Measurements from ENCODE around the gene PTPRJ. TPM values are rescaled to one million over a fixed set of nuclear protein-coding genes. Genes with fewer than 3 reads are reported as not detected.

Gene PTPRJ
- total and polyA plus RNA-seq, 9 of the 15 experiments (the other 6 are each of a cell fraction or from before 2014, with no cell fraction given), result 0.56 to 10.7 (median 4.8) TPM

DNA sequence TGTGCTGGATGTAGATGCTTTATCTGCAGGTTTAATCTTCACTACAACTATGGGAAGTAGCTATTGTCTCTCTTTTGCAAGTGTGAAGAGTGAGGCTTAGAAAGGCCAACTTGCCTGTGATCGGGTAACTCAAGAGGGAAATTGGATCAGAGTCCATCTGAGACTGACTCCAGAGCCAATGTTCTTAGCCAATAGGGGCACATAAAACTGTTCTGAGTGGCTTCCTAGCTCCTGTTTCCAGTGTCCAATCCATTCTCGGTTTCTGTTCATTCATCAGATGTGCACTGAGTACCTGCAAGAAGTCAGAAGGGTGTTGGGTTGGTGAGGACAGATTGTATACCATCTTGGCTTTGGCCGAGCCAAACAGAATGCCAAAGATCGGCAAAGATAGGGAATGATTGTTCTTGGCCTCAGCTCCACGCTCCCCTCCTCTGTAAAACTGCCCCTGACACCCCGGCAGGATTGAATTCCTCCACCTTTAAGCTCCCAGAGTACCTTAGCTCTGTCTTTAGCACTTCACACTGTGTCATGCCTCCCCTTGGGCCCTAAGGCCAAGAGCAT lies 100.0 kb downstream of the PTPRJ start:
- in situ Hi-C loops (cut with MboI), result no loop called here
- DNase-seq (ENCODE audit: extremely low read depth in 1 of 4, low spot score in 3 of 4) (no peak), FAIRE-seq (no peak), ATAC-seq (no peak)
- no TSS peak for BruUV-seq (replicated peaks)
- Histone ChIP-seq H3K9ac (ENCODE audit: insufficient read depth in 1 of 2, low read depth in 2 of 2, low read length in 2 of 2) (no peak overlapping the region), H2AFZ (ENCODE audit: low read depth, low read length) (no peak overlapping the region), H3K4me3 (no peak overlapping the region), H3K79me2 (ENCODE audit: control insufficient read depth, insufficient read depth, low read length) (no peaks in the 10 kb centered on the region), H3K27me3 (ENCODE audit: control insufficient read depth in 2 of 2, insufficient read depth in 2 of 2, low read length in 2 of 2) (no peaks in the 10 kb centered on the region), H3K36me3 (ENCODE audit: control insufficient read depth, insufficient read depth, low read length) (no peaks in the 10 kb centered on the region; the same call in 2 of the 3 replicates), H3K9me1 (ENCODE audit: control insufficient read depth, insufficient read depth, low read length) (no peaks in the 10 kb centered on the region), H4K20me1 (replicated peaks; ENCODE audit: control insufficient read depth, insufficient read depth, low read length) (no peaks in the 10 kb centered on the region), H3K4me1 (replicated peaks in 1 of 2; ENCODE audit: control insufficient read depth in 2 of 2, insufficient read depth in 2 of 2, low read length in 2 of 2) (no peaks in the 10 kb centered on the region; a peak in 1 of 5 replicates), H3K9me3 (replicated peaks; ENCODE audit: control insufficient read depth, insufficient read depth, low read depth, low read length) (no peaks in the 10 kb centered on the region), H3K4me2 (ENCODE audit: insufficient read depth, low read length) (no peak overlapping the region), H3K27ac (ENCODE audit: extremely low read depth, low read depth, low read length) (no peak overlapping the region)
- POLR2A ChIA-PET, result interaction anchor here (0.6 to 2.0 kb wide), 5 partner anchors 13 to 136 kb away, joined by 3 to 8 read pairs (median 4); no protein-coding TSS in a partner anchor
- intact Hi-C loops (cut with micrococcal nuclease), result no loop called here
- CTCF ChIA-PET (ENCODE audit: low intra/inter-chr PET ratio), result no interaction called here
- TF ChIP-seq POLR2H (tag; IDR thresholded peaks at IDR 0.05; ENCODE audit: low read depth) (no peak), CBX5 (IDR thresholded peaks at IDR 0.05; ENCODE audit: borderline replicate concordance, low read depth) (no peak), GTF2F1 (IDR thresholded peaks at IDR 0.05; ENCODE audit: low read depth, low read length) (no peak), HNRNPLL (IDR thresholded peaks at IDR 0.05; ENCODE audit: low read depth, low read length, poor library complexity, severe bottlenecking) (no peak), TBL1XR1 (IDR thresholded peaks at IDR 0.05; ENCODE audit: low read length in 2 of 2) (no peak)
- TF ChIP-seq, protein P1, sequence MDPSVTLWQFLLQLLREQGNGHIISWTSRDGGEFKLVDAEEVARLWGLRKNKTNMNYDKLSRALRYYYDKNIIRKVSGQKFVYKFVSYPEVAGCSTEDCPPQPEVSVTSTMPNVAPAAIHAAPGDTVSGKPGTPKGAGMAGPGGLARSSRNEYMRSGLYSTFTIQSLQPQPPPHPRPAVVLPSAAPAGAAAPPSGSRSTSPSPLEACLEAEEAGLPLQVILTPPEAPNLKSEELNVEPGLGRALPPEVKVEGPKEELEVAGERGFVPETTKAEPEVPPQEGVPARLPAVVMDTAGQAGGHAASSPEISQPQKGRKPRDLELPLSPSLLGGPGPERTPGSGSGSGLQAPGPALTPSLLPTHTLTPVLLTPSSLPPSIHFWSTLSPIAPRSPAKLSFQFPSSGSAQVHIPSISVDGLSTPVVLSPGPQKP (CRISPR knock-in tag; IDR thresholded peaks at IDR 0.05), result no peak
- TF ChIP-seq, protein P2, sequence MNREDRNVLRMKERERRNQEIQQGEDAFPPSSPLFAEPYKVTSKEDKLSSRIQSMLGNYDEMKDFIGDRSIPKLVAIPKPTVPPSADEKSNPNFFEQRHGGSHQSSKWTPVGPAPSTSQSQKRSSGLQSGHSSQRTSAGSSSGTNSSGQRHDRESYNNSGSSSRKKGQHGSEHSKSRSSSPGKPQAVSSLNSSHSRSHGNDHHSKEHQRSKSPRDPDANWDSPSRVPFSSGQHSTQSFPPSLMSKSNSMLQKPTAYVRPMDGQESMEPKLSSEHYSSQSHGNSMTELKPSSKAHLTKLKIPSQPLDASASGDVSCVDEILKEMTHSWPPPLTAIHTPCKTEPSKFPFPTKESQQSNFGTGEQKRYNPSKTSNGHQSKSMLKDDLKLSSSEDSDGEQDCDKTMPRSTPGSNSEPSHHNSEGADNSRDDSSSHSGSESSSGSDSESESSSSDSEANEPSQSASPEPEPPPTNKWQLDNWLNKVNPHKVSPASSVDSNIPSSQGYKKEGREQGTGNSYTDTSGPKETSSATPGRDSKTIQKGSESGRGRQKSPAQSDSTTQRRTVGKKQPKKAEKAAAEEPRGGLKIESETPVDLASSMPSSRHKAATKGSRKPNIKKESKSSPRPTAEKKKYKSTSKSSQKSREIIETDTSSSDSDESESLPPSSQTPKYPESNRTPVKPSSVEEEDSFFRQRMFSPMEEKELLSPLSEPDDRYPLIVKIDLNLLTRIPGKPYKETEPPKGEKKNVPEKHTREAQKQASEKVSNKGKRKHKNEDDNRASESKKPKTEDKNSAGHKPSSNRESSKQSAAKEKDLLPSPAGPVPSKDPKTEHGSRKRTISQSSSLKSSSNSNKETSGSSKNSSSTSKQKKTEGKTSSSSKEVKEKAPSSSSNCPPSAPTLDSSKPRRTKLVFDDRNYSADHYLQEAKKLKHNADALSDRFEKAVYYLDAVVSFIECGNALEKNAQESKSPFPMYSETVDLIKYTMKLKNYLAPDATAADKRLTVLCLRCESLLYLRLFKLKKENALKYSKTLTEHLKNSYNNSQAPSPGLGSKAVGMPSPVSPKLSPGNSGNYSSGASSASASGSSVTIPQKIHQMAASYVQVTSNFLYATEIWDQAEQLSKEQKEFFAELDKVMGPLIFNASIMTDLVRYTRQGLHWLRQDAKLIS (CRISPR knock-in tag; IDR thresholded peaks at IDR 0.05), result no peak
- WGBS (ENCODE audit: insufficient coverage, low coverage, missing lambda C conversion rate), result 43% methylated on average over 6 of the region's 6 CpGs

All from K562 (cell line).